Measurements from ENCODE around the gene PLSCR2.
"Not testable (repeated sequence)": the region's sequence is repeated elsewhere in the genome, so short reads cannot be mapped to it uniquely, and the experiment has no call there.

PLSCR2 gene

GRCh38 chr3:146421819-146422759 lies 47.3 kb downstream of the PLSCR2 start:
- DNase-seq (ENCODE audit: low read depth): no peak

GRCh38 chr3:146416366-146416765 lies 53.0 kb downstream of the PLSCR2 start:
- DNase-seq (ENCODE audit: low read depth): no peak

- DNase-seq (ENCODE audit: low read depth): no peak
These were observed 55.4 kb downstream of the PLSCR2 start for GRCh38 chr3:146414010-146414409.

- not testable (repeated sequence) for DNase-seq (ENCODE audit: low read depth)
These were observed 56.6 kb downstream of the PLSCR2 start for GRCh38 chr3:146412711-146413110.

DNA sequence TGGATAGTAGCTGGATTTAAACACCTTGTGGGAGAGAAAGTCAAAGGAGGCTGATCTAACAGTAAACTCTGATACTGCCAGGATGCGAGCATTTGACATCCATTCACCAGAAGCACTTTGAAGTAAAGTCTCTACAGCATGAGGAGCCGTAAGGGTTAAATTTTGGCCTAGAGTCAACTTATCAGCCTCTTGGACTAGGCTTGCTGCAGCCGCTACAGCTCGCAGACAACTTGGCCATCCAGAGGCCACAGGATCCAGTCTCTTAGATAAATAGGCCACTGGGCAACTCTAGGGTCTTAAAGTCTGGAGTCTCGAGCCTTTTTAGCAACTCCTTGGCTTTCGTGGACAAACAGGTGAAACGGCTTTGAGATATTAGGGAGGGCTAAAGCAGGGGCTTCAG lies 61.4 kb downstream of the PLSCR2 start:
- DNase-seq (ENCODE audit: low read depth): no peak

DNA sequence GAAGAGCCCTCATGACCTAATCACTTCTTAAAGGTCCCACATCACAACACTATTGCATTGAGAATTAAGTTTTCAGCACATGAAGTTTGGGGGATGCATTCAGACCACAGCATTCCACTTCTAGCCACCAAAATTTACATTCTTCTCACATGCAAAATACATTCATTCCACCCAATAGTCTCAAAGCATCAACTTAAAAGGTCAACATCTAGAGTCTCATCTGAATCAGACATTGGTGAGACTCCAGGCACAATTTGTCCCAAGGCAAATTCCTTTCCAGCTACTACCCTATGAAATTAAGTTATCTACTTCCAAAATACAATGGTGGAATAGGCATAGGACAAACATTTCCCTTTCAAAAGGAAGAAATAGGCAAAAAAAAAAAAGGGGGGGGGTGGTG lies 64.9 kb downstream of the PLSCR2 start:
- no peak for DNase-seq (ENCODE audit: low read depth)

DNA sequence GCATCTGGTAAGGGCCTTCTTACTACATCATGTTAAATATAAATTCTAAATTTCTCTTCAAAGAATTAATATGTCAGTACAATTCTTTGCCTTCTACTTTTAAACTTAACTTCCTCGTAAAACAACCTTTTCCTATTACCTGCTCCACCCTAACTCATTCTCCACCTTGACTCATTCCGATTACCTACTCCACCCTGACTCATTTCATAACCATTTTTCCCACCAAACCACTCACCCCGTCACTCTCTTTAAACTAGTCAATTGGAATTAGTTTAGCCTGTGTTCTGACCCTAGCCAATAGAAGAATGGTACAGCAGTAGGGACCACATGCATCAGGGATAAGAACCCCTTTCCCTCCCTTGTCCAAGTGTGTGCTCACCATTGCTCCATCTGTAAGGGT lies 65.6 kb downstream of the PLSCR2 start:
- no peak for DNase-seq (ENCODE audit: low read depth)

- no peak for DNase-seq (ENCODE audit: low read depth)
These were observed 72.6 kb downstream of the PLSCR2 start for GRCh38 chr3:146396792-146397191.

DNA sequence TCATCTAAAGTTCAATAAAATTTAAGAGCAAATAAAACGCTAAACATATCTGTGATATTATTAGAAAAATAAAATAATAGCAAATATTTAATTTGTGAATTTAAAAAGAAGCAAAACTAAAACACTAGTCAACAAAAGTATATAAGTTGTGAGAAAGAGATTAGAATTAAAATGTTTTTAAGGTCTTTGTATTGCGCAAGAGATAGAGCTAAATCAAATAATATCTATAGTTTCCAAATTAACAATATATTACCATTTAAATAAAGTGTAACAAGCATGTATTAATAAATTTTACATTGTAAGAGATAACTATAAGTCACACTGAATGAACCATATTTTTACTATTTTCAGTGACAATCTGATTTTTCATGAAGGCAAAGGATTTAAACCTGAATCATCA lies 74.2 kb downstream of the PLSCR2 start:
- DNase-seq (ENCODE audit: low read depth): no peak

DNA sequence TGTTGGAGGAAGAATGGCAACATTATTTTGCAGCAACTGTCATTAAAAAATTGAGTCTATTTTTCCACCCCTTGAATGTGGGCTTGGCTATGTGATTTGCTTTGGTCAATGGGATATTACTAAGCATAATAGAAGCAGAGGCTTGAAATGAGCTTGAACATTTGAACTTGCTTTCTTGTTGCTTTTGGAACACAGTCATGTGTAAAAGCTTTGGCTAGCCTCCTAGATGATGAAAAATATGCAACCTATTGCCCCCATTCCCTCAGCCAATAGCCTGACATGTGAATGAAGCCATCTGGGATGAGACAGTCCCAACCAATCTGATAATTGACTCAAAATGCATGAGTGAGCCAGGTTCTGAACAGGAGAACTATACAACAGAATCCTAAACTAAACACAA lies 78.4 kb downstream of the PLSCR2 start:
- DNase-seq (ENCODE audit: low read depth): no peak

DNA sequence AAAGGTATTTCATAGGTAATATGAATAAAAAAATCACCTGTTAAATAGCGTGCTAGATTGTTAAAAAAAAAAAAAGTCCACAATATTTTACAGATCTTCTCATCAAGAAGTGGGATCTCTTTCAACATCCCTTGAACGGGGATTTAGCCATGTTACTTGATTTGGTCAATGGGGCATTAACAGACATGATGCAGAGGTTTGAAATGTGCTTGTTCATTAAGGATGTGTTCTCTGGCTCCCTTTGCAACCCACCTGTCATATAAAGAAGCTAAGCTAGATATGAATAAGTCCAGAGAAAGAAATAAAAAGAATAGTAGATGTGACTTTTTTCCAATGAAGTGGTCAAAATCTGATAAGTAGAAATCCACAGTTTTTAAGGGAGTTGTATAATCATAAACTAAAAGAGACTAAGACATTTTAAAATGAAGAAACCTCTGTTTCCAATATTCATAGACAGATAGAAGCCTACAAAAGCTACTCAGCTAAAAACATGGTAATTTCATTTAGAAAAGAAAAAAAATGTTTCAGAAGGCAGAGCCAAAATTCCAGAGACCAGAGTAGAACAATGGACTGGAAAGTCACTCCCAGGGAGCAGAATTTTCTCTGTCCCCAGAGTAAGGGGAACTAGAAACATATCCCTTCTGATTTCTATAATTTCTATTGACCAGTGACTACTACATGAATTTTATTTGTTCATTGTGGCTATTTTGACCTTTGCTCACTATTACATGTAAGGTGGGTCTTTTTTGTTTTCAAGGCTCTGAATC lies 79.2 kb downstream of the PLSCR2 start:
- no peak for DNase-seq (ENCODE audit: low read depth)

GRCh38 chr3:146387566-146387965 lies 81.8 kb downstream of the PLSCR2 start:
- no peak for DNase-seq (ENCODE audit: low read depth)

DNA sequence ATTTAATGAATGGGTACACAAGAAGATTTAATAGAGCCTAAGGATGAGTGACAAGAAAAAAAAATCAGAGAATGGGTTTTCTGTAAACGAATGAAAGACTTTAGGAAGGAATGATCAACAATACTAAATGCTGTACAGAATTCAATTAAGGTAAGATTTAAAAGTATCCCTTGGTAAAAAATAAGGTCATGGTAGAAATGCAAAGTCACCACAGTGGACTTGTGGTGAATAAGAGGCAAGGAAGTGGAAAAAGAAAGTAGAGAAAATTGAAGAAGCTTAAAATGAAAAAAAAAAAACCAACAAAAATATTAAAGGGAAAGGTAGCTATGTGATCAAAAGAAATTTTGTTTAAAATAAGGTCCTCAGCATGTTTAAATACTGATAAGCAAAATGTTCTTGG lies 82.4 kb downstream of the PLSCR2 start:
- no peak for DNase-seq (ENCODE audit: low read depth)

DNA sequence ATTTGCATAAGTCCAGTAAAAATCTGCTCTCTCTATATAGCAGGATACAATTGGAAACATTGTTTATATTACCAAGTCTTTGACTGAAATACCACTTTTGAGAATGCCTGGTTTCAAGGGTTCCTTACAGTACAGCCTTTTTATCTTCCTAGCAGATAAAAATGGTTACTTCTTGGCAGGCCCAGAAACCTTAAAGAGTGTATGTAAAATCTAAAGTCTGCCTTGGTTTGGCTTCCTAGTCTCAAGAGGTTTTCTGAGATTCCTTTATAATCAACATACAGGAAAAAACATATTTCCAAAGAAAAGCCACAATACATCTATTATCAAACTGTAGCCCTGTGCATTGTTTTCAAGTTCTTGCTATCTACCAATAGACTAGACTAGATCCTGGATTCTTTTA lies 84.6 kb downstream of the PLSCR2 start:
- no peak for DNase-seq (ENCODE audit: low read depth)
